HG03457 (cell line): ENCODE data around the gene NDRG2.
"Not testable (repeated sequence)": the region's sequence is repeated elsewhere in the genome, so short reads cannot be mapped to it uniquely, and the experiment has no call there.

ENCODE experiments used
- ATAC-seq: cut with Tn5 transposase; IDR thresholded peaks from one replicate; pipeline ENCODE4 v1.9.1; 2021; ENCODE audit warnings: moderate number of reproducible peaks; ENCODE audit not compliant: unreplicated experiment

The NDRG2 gene

GRCh38 chr14:21056520-21057163 is 31.8 kb upstream of the NDRG2 start:
- ATAC-seq, result no peak

- ATAC-seq, result no peak
Observed at GRCh38 chr14:21055432-21056117, 30.7 kb upstream of the NDRG2 start.

GRCh38 chr14:21054768-21055145 is 29.9 kb upstream of the NDRG2 start:
- no peak for ATAC-seq

- no peak for ATAC-seq
Observed at GRCh38 chr14:21054123-21054767, 29.4 kb upstream of the NDRG2 start.

GRCh38 chr14:21053184-21054122 is 28.6 kb upstream of the NDRG2 start:
- ATAC-seq, result no peak

- no peak for ATAC-seq
Observed at GRCh38 chr14:21050597-21050996, 25.7 kb upstream of the NDRG2 start.

GRCh38 chr14:21049271-21049673 is 24.4 kb upstream of the NDRG2 start:
- no peak for ATAC-seq

GRCh38 chr14:21048638-21049037 is 23.8 kb upstream of the NDRG2 start:
- no peak for ATAC-seq

- ATAC-seq, result no peak
Observed at GRCh38 chr14:21047378-21047781, 22.5 kb upstream of the NDRG2 start.

- no peak for ATAC-seq
Observed at GRCh38 chr14:21043974-21044618, 19.2 kb upstream of the NDRG2 start.

GRCh38 chr14:21043387-21043973 is 18.6 kb upstream of the NDRG2 start:
- ATAC-seq, result no peak

GRCh38 chr14:21042918-21043317 is 18.1 kb upstream of the NDRG2 start:
- no peak for ATAC-seq

- ATAC-seq, result no peak
Observed at GRCh38 chr14:21041676-21042433, 17.0 kb upstream of the NDRG2 start, which contains the start of gene RNASE7. Gene RNASE7, plus strand, starts transcription at chr14:21042362. Its CDS starts 631 bp downstream, at chr14:21042993.

GRCh38 chr14:21040941-21041340 is 16.1 kb upstream of the NDRG2 start:
- ATAC-seq, result not testable (repeated sequence)

- ATAC-seq, result no peak
Observed at GRCh38 chr14:21040370-21040925, 15.6 kb upstream of the NDRG2 start.

- ATAC-seq, result no peak
Observed at GRCh38 chr14:21039585-21040369, 14.9 kb upstream of the NDRG2 start.

GRCh38 chr14:21038441-21039422 is 13.9 kb upstream of the NDRG2 start:
- ATAC-seq, result no peak
